HepG2 (cell line): ENCODE results near the gene B3GNT9. TPM values are rescaled to one million over a fixed set of nuclear protein-coding genes. Genes with fewer than 3 reads are reported as not detected.

Experiments
- ATF1 ChIP-seq: IDR thresholded peaks from 2 replicates; pipeline ENCODE4 v1.6.1; 2016; ENCODE audit warnings: mild to moderate bottlenecking, control low read depth
- ATF7-NPFF ChIP-seq: sonication (generic); formaldehyde crosslinking; IDR thresholded peaks from 2 replicates; pipeline ENCODE4 v1.8.1; 2023; ENCODE audit warnings: mild to moderate bottlenecking, low read depth, missing genetic modification reagents, moderate library complexity
- CHCHD3 ChIP-seq: sonication (generic); formaldehyde crosslinking; IDR thresholded peaks from 2 replicates; pipeline ENCODE4 v1.8.0; 2022; ENCODE audit warnings: mild to moderate bottlenecking, missing genetic modification reagents, moderate library complexity
- DPF2 ChIP-seq: sonication (generic); formaldehyde crosslinking; IDR thresholded peaks from 2 replicates; pipeline ENCODE4 v1.4.0; 2020; ENCODE audit warnings: mild to moderate bottlenecking, low read depth, missing genetic modification reagents, borderline replicate concordance
- FOXO1 ChIP-seq: sonication (generic); formaldehyde crosslinking; IDR thresholded peaks from 2 replicates; pipeline ENCODE4 v1.4.0; 2020; ENCODE audit warnings: missing genetic modification reagents
- GATAD1 ChIP-seq: IDR thresholded peaks from 2 replicates; pipeline ENCODE4 v1.6.1; 2016; ENCODE audit warnings: missing genetic modification reagents, missing compliant biosample characterization
- HMG20A ChIP-seq: IDR thresholded peaks from 2 replicates; pipeline ENCODE4 v1.6.1; 2016; ENCODE audit warnings: borderline replicate concordance
- KDM5A ChIP-seq: fragments of 200-600 bp; sonication (generic); IDR thresholded peaks from 2 replicates; pipeline ENCODE4 v1.7.0; 2018; ENCODE audit warnings: antibody characterized with exemption, mild to moderate bottlenecking, low read length, borderline replicate concordance
- MIER3 ChIP-seq: IDR thresholded peaks from 2 replicates; pipeline ENCODE4 v1.6.1; 2016; ENCODE audit warnings: missing compliant biosample characterization, borderline replicate concordance
- NFYC ChIP-seq: IDR thresholded peaks from 2 replicates; pipeline ENCODE4 v1.6.1; 2016; ENCODE audit warnings: missing genetic modification reagents, missing compliant biosample characterization
- PPARG ChIP-seq: conservative IDR thresholded peaks from 2 replicates; pipeline ENCODE4 v1.6.1; 2016; ENCODE audit warnings: missing biosample characterization, missing genetic modification reagents
- TRIM24 ChIP-seq: sonication (generic); formaldehyde crosslinking; IDR thresholded peaks from 2 replicates; pipeline ENCODE4 v1.8.0; 2022; ENCODE audit warnings: mild to moderate bottlenecking, missing genetic modification reagents
- ZNF230 ChIP-seq: sonication (generic); formaldehyde crosslinking; IDR thresholded peaks from 2 replicates; pipeline ENCODE4 v1.4.0; 2020; ENCODE audit warnings: mild to moderate bottlenecking, missing genetic modification reagents
- ZNF343 ChIP-seq: sonication (generic); formaldehyde crosslinking; IDR thresholded peaks from 2 replicates; pipeline ENCODE4 v1.4.0; 2020; ENCODE audit warnings: mild to moderate bottlenecking, missing genetic modification reagents
- ZNF547 ChIP-seq: sonication (generic); formaldehyde crosslinking; IDR thresholded peaks from 2 replicates; pipeline ENCODE4 v1.5.1; 2020; ENCODE audit warnings: mild to moderate bottlenecking, missing genetic modification reagents
- ZNF556 ChIP-seq: sonication (generic); formaldehyde crosslinking; IDR thresholded peaks from 2 replicates; pipeline ENCODE4 v1.4.0; 2020; ENCODE audit warnings: mild to moderate bottlenecking, missing genetic modification reagents, borderline replicate concordance
- ZNF558 ChIP-seq: sonication (generic); formaldehyde crosslinking; IDR thresholded peaks from 2 replicates; pipeline ENCODE4 v1.9.0; 2022; ENCODE audit warnings: mild to moderate bottlenecking, missing genetic modification reagents, borderline replicate concordance
- ZNF660 ChIP-seq: sonication (generic); formaldehyde crosslinking; IDR thresholded peaks from 2 replicates; pipeline ENCODE4 v1.5.1; 2020; ENCODE audit warnings: mild to moderate bottlenecking, low read depth, missing genetic modification reagents, borderline replicate concordance
- ZNF75D ChIP-seq: sonication (generic); formaldehyde crosslinking; IDR thresholded peaks from 2 replicates; pipeline ENCODE4 v1.8.1; 2023; ENCODE audit warnings: missing genetic modification reagents, mild to moderate bottlenecking, borderline replicate concordance
- polyA plus RNA-seq, 8 experiments: library from polyadenylated mRNA; depleted of rRNA in 3 of 8; stranded (reverse) in 7 of 8; unstranded in 1 of 8; fragments of >200 nt; fragmentation: Illumina TruSeq in 4 of 8; extraction: Trizol in 4 of 8; gene quantifications; 2 replicates each; pipeline versions ENCODE4 v1.2.1 to v1.2.3, GENCODE V29; 2011 to 2016; ENCODE audit warnings: low read depth in 4 of 8, missing spikeins in 1 of 8, mixed read lengths in 1 of 8; ENCODE audit not compliant: insufficient read depth in 1 of 8
- total RNA-seq, 5 experiments: library from RNA; depleted of rRNA; stranded (reverse); fragments of >200 nt; fragmentation: Illumina TruSeq; extraction: Trizol; gene quantifications; 2 replicates each; pipeline ENCODE4 v1.2.3, GENCODE V29; 2016; ENCODE audit warnings: low read depth in 1 of 5
- TF ChIP-seq, protein P1 (sequence below): IDR thresholded peaks from 2 replicates; pipeline ENCODE4 v1.6.1; 2012; ENCODE audit warnings: low read length, improper control_type of control experiment
- TF ChIP-seq, protein P2 (sequence below): IDR thresholded peaks from 2 replicates; pipeline ENCODE4 v1.6.1; 2016
- TF ChIP-seq, protein P3 (sequence below): sonication (generic); formaldehyde crosslinking; IDR thresholded peaks from 2 replicates; pipeline ENCODE4 v1.5.1; 2020; ENCODE audit warnings: mild to moderate bottlenecking, missing genetic modification reagents
- TF ChIP-seq, protein P4 (sequence below): sonication (generic); formaldehyde crosslinking; IDR thresholded peaks from 2 replicates; pipeline ENCODE4 v1.4.0; 2020; ENCODE audit warnings: mild to moderate bottlenecking, missing genetic modification reagents

B3GNT9 gene
- total and polyA plus RNA-seq, 2 of the 13 experiments (the other 11 are each of a cell fraction or from before 2014, with no cell fraction given), result 1.5 to 3.1 TPM

DNA sequence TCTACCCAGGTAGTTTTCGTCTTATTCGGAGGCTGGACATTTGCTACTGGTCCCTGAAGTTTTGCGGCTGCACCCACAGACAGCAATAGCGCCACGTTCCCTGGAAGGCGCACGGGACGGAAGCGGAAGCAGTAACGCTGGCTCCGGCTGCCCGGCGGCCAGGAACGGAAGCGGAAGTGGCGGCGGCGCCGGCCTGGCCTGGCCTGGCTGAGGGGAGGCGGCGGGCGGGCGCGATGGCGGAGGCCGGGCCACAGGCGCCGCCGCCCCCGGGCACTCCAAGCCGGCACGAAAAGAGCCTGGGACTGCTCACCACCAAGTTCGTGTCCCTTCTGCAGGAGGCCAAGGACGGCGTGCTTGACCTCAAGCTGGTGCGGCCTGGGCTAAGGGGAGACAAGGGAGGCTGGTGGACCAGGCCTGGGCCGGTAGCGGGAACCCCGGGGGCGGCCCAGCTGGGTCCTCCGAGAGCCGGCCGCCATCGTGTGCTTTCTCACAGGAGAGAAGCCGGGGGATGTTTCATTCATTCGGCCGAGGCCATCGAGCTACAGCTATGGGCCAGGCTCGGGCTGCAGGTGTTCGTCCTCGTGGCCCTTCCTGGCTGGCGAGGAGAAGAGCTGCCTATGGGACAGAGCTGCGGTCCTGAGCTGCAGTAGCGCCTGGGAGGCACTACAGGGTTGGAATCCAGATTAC, 41.3 kb upstream of the B3GNT9 start, which contains the start of gene E2F4 (continued):
- TF ChIP-seq, protein P1, sequence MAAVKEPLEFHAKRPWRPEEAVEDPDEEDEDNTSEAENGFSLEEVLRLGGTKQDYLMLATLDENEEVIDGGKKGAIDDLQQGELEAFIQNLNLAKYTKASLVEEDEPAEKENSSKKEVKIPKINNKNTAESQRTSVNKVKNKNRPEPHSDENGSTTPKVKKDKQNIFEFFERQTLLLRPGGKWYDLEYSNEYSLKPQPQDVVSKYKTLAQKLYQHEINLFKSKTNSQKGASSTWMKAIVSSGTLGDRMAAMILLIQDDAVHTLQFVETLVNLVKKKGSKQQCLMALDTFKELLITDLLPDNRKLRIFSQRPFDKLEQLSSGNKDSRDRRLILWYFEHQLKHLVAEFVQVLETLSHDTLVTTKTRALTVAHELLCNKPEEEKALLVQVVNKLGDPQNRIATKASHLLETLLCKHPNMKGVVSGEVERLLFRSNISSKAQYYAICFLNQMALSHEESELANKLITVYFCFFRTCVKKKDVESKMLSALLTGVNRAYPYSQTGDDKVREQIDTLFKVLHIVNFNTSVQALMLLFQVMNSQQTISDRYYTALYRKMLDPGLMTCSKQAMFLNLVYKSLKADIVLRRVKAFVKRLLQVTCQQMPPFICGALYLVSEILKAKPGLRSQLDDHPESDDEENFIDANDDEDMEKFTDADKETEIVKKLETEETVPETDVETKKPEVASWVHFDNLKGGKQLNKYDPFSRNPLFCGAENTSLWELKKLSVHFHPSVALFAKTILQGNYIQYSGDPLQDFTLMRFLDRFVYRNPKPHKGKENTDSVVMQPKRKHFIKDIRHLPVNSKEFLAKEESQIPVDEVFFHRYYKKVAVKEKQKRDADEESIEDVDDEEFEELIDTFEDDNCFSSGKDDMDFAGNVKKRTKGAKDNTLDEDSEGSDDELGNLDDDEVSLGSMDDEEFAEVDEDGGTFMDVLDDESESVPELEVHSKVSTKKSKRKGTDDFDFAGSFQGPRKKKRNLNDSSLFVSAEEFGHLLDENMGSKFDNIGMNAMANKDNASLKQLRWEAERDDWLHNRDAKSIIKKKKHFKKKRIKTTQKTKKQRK, result no peak
- TF ChIP-seq, protein P2, sequence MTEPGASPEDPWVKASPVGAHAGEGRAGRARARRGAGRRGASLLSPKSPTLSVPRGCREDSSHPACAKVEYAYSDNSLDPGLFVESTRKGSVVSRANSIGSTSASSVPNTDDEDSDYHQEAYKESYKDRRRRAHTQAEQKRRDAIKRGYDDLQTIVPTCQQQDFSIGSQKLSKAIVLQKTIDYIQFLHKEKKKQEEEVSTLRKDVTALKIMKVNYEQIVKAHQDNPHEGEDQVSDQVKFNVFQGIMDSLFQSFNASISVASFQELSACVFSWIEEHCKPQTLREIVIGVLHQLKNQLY (CRISPR knock-in tag), result peak; percentile 30; the same call in 1 of the 2 replicates
- TF ChIP-seq MIER3 (peak; percentile 76), ZNF558 (CRISPR knock-in tag) (no peak), DPF2 (CRISPR knock-in tag) (no peak), PPARG (CRISPR knock-in tag) (no peak; the same call in 1 of the 2 replicates), CHCHD3 (CRISPR knock-in tag) (peak; percentile 95; the same call in 1 of the 2 replicates), ZNF660 (CRISPR knock-in tag) (no peak), GATAD1 (CRISPR knock-in tag) (peak; percentile 94), TRIM24 (CRISPR knock-in tag) (no peak), NFYC (CRISPR knock-in tag) (peak; percentile 49; the same call in 1 of the 2 replicates), FOXO1 (CRISPR knock-in tag) (peak; percentile 51; the same call in 1 of the 2 replicates), ZNF556 (CRISPR knock-in tag) (peak; percentile 51), ZNF75D (CRISPR knock-in tag) (no peak), HMG20A (CRISPR knock-in tag) (peak; percentile 43; the same call in 1 of the 2 replicates), ZNF230 (0 out of 2 replicates have a peak, but pooled peaks have one; percentile 38), ATF1 (CRISPR knock-in tag) (no peak), ATF7-NPFF (peak; percentile 93), KDM5A (peak; percentile 84), ZNF343 (no peak), ZNF547 (CRISPR knock-in tag) (peak; percentile 84)
- TF ChIP-seq, protein P3, sequence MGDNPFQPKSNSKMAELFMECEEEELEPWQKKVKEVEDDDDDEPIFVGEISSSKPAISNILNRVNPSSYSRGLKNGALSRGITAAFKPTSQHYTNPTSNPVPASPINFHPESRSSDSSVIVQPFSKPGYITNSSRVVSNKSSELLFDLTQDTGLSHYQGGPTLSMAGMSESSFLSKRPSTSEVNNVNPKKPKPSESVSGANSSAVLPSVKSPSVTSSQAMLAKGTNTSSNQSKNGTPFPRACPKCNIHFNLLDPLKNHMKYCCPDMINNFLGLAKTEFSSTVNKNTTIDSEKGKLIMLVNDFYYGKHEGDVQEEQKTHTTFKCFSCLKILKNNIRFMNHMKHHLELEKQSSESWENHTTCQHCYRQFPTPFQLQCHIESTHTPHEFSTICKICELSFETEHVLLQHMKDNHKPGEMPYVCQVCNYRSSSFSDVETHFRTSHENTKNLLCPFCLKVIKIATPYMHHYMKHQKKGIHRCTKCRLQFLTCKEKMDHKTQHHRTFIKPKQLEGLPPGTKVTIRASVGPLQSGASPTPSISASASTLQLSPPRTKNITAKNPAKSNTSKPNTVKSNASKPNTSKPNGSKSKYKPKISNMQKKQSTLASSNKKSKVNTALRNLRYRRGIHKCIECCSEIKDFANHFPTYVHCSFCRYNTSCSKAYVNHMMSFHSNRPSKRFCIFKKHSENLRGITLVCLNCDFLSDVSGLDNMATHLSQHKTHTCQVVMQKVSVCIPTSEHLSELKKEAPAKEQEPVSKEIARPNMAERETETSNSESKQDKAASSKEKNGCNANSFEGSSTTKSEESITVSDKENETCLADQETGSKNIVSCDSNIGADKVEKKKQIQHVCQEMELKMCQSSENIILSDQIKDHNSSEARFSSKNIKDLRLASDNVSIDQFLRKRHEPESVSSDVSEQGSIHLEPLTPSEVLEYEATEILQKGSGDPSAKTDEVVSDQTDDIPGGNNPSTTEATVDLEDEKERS (CRISPR knock-in tag), result no peak
- TF ChIP-seq, protein P4, sequence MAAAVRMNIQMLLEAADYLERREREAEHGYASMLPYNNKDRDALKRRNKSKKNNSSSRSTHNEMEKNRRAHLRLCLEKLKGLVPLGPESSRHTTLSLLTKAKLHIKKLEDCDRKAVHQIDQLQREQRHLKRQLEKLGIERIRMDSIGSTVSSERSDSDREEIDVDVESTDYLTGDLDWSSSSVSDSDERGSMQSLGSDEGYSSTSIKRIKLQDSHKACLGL (CRISPR knock-in tag), result peak; percentile 79; the same call in 1 of the 2 replicates
